Measurements from ENCODE around the gene AP2M1. TPM values are rescaled to one million over a fixed set of nuclear protein-coding genes. Genes with fewer than 3 reads are reported as not detected.
A peak's percentile ranks its signal among the peaks of the same experiment; 100 is the strongest.
"Not testable (repeated sequence)": the region's sequence is repeated elsewhere in the genome, so short reads cannot be mapped to it uniquely, and the experiment has no call there.

AP2M1 gene
- total and polyA plus RNA-seq, 8 donors: 96.2 to 220 (median 144) TPM

DNA sequence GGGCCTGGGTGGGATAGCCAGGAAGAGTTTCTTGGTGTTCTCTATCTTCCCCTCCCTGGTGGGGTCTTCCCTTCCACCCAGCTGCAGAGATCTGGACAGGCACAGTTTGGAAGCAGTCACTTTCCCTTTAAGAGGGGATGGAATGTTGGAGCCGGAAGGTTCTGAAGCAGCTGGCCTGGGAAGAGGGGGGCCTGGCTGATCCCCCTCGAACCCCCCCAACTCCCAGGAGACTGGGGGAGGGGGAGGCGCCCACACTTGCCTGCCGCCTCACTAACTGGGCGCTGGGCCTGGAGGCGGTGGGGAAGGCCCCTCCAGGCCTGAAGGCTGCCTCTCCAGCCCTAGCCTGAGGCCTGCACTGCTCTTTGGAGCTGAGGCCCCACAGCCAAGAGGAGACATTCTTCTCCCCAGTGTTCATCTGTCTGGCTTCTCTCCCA, 18.1 kb upstream of the AP2M1 start:
- Histone ChIP-seq H3K4me1 (peaks cover 44 to 78% (median 63%) of the 10 kb centered on the region in 4 donors), H3K27me3 (no peaks in the 10 kb centered on the region), H3K27ac (peak overlapping the region; percentile 78 to 95 (median 91))

DNA sequence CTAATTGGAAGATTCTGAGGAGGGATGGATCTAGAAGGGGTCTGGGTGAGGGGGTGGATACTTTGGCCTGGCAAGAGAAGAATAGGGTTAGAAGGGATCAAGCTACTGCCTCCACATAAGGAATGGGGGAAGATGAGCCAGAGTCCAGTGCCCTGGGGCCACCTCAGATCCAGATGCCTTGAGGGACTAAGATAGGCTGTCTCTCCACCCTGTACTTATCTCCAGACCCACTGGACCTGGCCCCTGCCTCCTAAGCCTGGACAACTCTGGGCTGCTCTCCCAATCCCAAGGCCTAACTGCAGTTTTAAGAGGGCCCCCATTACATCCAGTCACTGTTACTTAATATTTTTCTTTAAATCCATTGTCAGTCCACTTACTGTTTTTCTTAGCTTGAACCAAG, 17.4 kb upstream of the AP2M1 start:
- Histone ChIP-seq H3K27me3 (no peaks in the 10 kb centered on the region), H3K27ac (peak overlapping the region; percentile 78 to 95 (median 91)), H3K36me3 (peaks cover 0 to 5% (median 2%) of the 10 kb centered on the region in 4 donors), H3K4me1 (peaks cover 44 to 81% (median 66%) of the 10 kb centered on the region in 4 donors), H3K4me3 (peak overlapping the region; percentile 61 to 95 (median 78)), H3K9me3 (no peaks in the 10 kb centered on the region)
- intact Hi-C loops (cut with DNase I; ENCODE audit: low total_unique reads): no loop called here
- TF ChIP-seq POLR2AphosphoS5 (IDR thresholded peaks at IDR 0.05) (no peak), EP300 (IDR thresholded peaks at IDR 0.05) (no peak), CTCF (IDR thresholded peaks at IDR 0.05) (no peak), POLR2A (IDR thresholded peaks at IDR 0.05) (no peak)
- no peak for DNase-seq

More for the DNA sequence above, 18.1 kb upstream of the AP2M1 start:
- TF ChIP-seq POLR2A (IDR thresholded peaks at IDR 0.05) (no peak), CTCF (IDR thresholded peaks at IDR 0.05) (no peak), EP300 (IDR thresholded peaks at IDR 0.05) (no peak), POLR2AphosphoS5 (IDR thresholded peaks at IDR 0.05) (no peak)
- WGBS, 5 donors: 2 to 9% (median 4%) methylated on average over 5 to 6 of the region's 6 CpGs
- peak in 1 of 2 donors; percentile 90 for DNase-seq
- no peaks in the 10 kb centered on the region for H3K9me3 ChIP-seq
- H3K4me3 ChIP-seq: peak overlapping the region; percentile 61 to 95 (median 78)
- intact Hi-C loops (cut with DNase I; ENCODE audit: low total_unique reads): no loop called here
- H3K36me3 ChIP-seq: no peaks in the 10 kb centered on the region

DNA sequence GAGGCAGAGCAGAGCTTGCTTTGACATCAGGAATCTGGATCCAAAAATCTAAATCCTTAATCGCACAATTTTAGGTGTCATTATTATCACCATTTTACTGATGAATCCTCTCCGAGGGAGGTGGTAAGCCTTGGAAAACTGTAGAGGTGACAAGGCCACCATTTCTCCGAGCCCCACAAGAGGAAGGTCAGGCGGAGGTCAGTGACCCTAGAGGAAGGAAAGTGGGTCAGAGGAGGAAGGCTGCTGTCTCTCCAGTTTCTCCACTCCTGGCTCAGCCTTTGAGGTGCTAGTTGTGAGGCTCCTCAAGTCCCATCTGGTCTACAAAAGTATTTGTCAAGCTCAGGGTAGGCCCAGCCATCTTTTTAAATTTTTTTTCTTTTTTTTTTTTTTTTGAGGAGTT, 16.3 kb upstream of the AP2M1 start:
- DNase-seq: no peak
- TF ChIP-seq POLR2AphosphoS5 (IDR thresholded peaks at IDR 0.05) (no peak), EP300 (IDR thresholded peaks at IDR 0.05) (no peak), CTCF (IDR thresholded peaks at IDR 0.05) (no peak)
- Histone ChIP-seq H3K4me3 (peak overlapping the region in 1 of 4 donors; percentile 79), H3K4me1 (peaks cover 44 to 87% (median 67%) of the 10 kb centered on the region in 4 donors), H3K9me3 (no peaks in the 10 kb centered on the region), H3K27ac (peak overlapping the region in 4 of 5 donors; percentile 4 to 91 (median 68)), H3K36me3 (peaks cover 4 to 15% (median 14%) of the 10 kb centered on the region in 4 donors), H3K27me3 (no peaks in the 10 kb centered on the region)
- intact Hi-C loops (cut with DNase I; ENCODE audit: low total_unique reads): no loop called here
- WGBS, 5 donors: 64 to 82% (median 76%) methylated on average over 4 of the region's 4 CpGs

GRCh38 chr3:184160456-184160855, 14.2 kb upstream of the AP2M1 start:
- 28 to 49% (median 43%) methylated on average over 2 of the region's 2 CpGs for WGBS, 5 donors
- no peak for TF ChIP-seq POLR2A (IDR thresholded peaks at IDR 0.05)
- H3K4me3 ChIP-seq: no peak overlapping the region
- H3K27me3 ChIP-seq: no peaks in the 10 kb centered on the region
- no peaks in the 10 kb centered on the region for H3K9me3 ChIP-seq
- intact Hi-C loops (cut with DNase I; ENCODE audit: low total_unique reads): no loop called here
- peaks cover 34 to 77% (median 55%) of the 10 kb centered on the region in 4 donors for H3K4me1 ChIP-seq
- H3K27ac ChIP-seq: peak overlapping the region in 4 of 5 donors; percentile 55 to 91 (median 58)
- H3K36me3 ChIP-seq: peaks cover 19 to 36% (median 34%) of the 10 kb centered on the region in 4 donors
- peak in 1 of 2 donors; percentile 39 for DNase-seq

GRCh38 chr3:184162571-184163070, 12.0 kb upstream of the AP2M1 start:
- DNase-seq; H3K27me3 ChIP-seq; H3K4me3 ChIP-seq; H3K9me3 ChIP-seq; H3K27ac ChIP-seq; intact Hi-C loops (cut with DNase I; ENCODE audit: low total_unique reads): not testable (repeated sequence)
- Histone ChIP-seq H3K4me1 (peaks cover 23 to 64% (median 42%) of the 10 kb centered on the region in 4 donors), H3K36me3 (peaks cover 40 to 57% (median 56%) of the 10 kb centered on the region in 4 donors)
- WGBS, 5 donors: 75 to 90% (median 82%) methylated on average over 8 of the region's 8 CpGs

Measured in stomach (tissue), 9 donors.